HG03520 (cell line): Measurements from ENCODE around the gene PEX12.
"Not testable (repeated sequence)": the region's sequence is repeated elsewhere in the genome, so short reads cannot be mapped to it uniquely, and the experiment has no call there.

Experiments
- ATAC-seq: cut with Tn5 transposase; IDR thresholded peaks from one replicate; pipeline ENCODE4 v1.9.1; 2021; ENCODE audit warnings: mild to moderate bottlenecking, moderate library complexity; ENCODE audit not compliant: unreplicated experiment

Gene PEX12

DNA sequence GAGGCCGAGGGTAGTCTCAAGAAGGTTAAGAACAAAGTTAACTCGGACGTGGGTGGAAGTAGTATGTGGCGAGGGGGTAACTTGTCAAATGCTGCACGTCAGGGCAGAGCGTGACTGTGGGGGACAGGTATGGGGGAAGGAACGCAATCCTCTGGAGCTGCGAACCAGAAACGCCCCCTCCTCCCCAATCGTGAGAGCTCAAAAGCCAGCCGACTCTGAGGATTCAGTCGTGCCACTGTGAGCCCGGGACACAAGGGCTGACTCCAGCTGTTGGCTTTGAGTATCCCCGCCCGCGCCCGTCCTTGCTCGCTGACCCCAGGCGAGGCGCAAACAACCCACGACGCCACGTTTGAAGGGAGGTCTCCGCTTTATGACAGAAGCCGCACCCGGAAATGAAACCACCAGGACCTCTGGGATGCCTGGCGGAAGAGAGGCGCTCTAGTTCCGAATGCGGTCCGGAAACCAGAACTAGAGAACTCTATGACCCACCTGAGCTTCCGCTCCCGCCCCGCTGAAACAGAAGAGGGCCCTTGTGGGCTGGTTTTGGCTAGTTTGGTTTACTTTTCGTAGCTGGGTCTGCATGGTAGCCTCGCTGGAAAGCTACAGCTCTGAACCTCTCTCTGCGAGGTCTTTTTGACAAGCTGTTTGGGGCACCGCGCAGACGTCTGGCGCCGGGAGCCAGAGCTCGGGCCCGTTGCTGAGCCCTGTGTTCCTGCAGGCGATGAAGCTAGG is at the start of gene PEX12:
Gene PEX12 (minus strand): TSS at position 375 of the 732 bp plus-strand sequence. CDS start 550 bp downstream, outside the sequence.
- ATAC-seq: peak; percentile 80

GRCh38 chr17:35627417-35627816 is 49.0 kb upstream of the PEX12 start:
- ATAC-seq: no peak

- no peak for ATAC-seq
Measured at GRCh38 chr17:35621768-35622167, 43.4 kb upstream of the PEX12 start.

GRCh38 chr17:35618628-35619027 is 40.3 kb upstream of the PEX12 start:
- no peak for ATAC-seq

DNA sequence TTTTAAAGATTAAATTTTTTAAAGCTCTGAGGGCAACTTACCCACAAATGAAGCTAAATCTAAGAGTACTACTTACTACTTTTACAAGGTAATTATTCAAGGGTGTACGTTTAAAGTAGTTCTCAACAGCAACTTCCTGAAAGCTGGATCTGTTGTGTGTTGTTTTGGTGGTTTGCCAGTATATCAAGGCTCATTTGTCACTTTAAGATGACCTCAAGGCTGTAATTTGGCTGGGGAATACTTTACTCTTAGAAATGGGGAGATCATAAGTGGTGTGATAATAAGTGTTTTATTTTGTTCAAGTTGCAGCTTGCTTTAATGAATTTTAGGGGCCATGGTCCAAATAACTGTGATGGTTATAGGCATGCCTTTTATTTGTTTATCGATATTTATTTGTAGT is 39.1 kb upstream of the PEX12 start:
- no peak for ATAC-seq

- ATAC-seq: no peak
Measured at GRCh38 chr17:35616536-35616935, 38.2 kb upstream of the PEX12 start.

DNA sequence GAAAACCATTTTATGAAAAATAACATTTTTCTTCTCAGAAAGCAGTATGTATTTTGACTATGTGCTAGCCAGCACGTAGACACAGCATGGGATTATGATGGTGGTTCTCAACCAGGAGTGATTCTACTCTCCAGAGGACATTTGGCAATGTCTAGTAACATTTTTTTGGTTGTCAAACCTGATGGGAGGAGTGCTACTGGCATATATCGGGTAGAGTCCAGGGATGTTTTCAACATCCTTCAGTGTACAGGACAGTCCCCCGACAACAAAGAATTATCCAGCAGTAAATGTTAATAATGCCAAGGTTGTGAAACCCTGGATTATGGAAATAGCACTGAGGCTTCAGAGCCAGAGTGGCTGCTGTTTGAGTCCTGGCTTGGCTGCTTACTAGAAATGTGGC is 36.4 kb upstream of the PEX12 start:
- no peak for ATAC-seq

- ATAC-seq: no peak
Measured at GRCh38 chr17:35612924-35613521, 34.7 kb upstream of the PEX12 start.

DNA sequence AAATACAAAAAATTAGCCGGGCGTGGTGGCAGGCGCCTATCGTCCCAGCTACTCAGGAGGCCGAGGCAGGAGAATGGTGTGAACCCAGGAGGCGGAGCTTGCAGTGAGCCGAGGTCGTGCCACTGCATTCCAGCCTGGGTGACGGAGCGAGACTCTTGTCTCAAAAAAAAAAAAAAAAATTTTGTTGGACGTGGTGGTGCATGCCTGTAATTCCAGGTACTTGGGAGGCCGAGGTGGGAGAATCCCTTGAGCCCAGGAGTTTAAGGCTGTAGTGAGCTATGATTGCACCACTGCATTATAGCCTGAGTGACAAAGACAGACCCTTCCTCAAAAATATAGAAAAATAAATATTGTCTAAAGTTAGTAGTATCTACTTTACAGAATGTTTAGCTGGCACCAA is 32.4 kb upstream of the PEX12 start:
- ATAC-seq: not testable (repeated sequence)

- no peak for ATAC-seq
Measured at GRCh38 chr17:35609831-35610230, 31.5 kb upstream of the PEX12 start.

- ATAC-seq: no peak
Measured at GRCh38 chr17:35607239-35607847, 29.0 kb upstream of the PEX12 start.

- ATAC-seq: no peak
Measured at GRCh38 chr17:35605678-35606077, 27.3 kb upstream of the PEX12 start.

- ATAC-seq: no peak
Measured at GRCh38 chr17:35603674-35604073, 25.3 kb upstream of the PEX12 start.

- no peak for ATAC-seq
Measured at GRCh38 chr17:35597604-35598003, 19.2 kb upstream of the PEX12 start.

GRCh38 chr17:35596530-35597233 is 18.3 kb upstream of the PEX12 start:
- no peak for ATAC-seq

GRCh38 chr17:35596072-35596471 is 17.7 kb upstream of the PEX12 start:
- no peak for ATAC-seq

- no peak for ATAC-seq
Measured at GRCh38 chr17:35588196-35588920, 10.0 kb upstream of the PEX12 start.

DNA sequence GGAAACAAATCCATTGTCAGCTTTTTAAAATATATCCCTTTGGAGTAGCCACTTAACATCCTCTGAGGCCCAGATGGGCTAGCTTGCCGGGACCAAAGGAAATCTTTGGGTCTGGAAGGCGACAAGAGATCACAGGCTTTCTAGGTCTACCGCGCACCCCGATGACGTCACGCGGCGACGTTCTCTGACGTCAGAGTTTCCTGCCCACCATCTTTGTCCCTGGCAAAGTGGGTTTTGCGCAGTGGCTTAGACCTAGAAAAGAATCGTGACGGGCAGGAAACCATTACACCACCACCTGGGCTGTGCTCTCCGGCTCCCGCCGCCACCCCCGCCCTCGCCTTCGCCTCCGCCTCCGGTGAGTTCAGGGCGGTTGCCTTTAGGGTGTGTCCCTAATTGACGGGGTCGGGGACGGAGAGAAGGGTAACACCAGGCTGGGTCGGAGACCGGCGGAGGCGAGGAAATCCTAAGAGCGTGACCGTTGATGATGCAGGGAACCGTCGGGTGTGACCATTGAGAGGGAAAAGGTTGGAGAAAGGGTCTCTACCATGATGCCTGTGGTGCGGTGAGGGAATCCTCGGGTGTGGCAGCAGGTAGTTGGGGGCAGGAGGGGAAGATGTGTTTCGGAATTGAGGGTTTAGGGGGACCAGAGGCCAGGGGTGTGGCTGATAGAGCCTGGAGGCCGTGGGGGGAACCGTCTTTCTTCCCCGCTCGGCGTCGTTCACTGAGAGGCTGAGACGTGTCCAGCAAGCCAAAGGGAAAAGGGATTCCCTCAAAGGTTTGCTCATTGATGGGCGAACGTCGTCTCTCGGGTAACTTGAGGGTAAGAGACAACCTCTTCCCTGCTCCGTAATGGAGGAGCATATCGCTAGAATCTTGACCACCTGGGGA is 8.9 kb upstream of the PEX12 start, which contains the start of gene AP2B1:
Gene AP2B1 (plus strand): TSS at position 249 of the 888 bp plus-strand sequence. CDS start 6,709 bp downstream, outside the sequence.
- peak; percentile 83 for ATAC-seq

GRCh38 chr17:35586569-35587073 is 8.2 kb upstream of the PEX12 start:
- no peak for ATAC-seq

DNA sequence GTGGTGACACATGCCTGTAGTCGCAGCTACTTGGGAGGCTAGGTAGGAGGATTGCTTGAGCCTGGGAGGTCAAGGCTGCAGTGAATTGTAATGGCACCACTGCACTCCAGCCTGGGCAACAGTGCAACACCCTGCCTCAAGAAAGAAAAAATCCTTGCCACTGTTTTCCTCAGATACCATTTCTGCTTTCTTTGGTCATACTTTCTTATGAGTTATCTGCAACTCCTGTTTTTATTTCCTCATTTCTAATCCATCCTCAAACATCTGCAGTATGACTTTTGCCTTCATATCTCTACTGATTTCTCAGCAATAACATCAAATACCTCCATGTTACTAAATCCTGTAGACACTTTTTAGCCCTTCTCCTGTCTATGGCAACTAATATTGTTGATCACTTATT is 5.7 kb upstream of the PEX12 start:
- ATAC-seq: no peak
